A673 (cell line): ENCODE results near the gene CCDC85A.

Experiments used
- CTCF ChIP-seq: fragments of 300-800, 200-600 bp; sonication (generic); conservative IDR thresholded peaks from 2 replicates; pipeline ENCODE4 v1.5.1; 2017; ENCODE audit warnings: low read depth, mild to moderate bottlenecking, antibody characterized with exemption, low read length, moderate library complexity, mixed read lengths
- EZH2 ChIP-seq: fragments of 200-600 bp; sonication (generic); IDR thresholded peaks from 2 replicates; pipeline ENCODE4 v1.6.1; 2017; ENCODE audit warnings: borderline replicate concordance, low read depth, mild to moderate bottlenecking, mixed read lengths, antibody characterized with exemption, low read length; ENCODE audit not compliant: poor library complexity, severe bottlenecking

DNA sequence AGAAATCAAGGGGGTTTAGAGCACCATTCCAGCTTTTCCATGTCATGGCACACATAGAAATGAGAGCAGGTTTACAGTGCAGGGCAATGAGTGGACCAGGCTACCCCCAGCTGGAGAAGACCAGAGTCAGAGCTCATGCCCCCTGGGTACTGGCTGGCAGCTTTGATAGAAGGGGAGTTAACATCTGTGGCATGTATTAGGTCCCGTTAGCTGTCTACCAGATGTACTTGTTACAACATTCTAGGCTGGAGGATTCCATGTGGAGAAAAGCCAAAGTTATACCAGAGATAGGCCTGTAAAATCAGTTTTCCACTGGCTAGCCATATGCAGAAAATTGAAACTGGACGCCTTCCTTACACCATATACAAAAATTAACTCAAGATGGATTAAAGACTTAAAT is 109.2 kb downstream of the CCDC85A start:
- TF ChIP-seq EZH2 (no peak), CTCF (no peak)
